ENCODE results near the gene SIPA1L3. TPM values are rescaled to one million over a fixed set of nuclear protein-coding genes. Genes with fewer than 3 reads are reported as not detected.
A peak's percentile ranks its signal among the peaks of the same experiment; 100 is the strongest.

The SIPA1L3 gene
- total RNA-seq, 1 experiment from 2014 or later: 36.0 TPM

GRCh38 chr19:37869766-37870340 lies 37.2 kb upstream of the SIPA1L3 start:
- H3K27me3 Mint-ChIP-seq (ENCODE audit: insufficient read depth, unreplicated experiment): no peaks in the 10 kb centered on the region
- TF ChIP-seq CTCF (IDR thresholded peaks at IDR 0.05; ENCODE audit: unreplicated experiment): no peak
- DNase-seq (ENCODE audit: unreplicated experiment): no peak
- intact Hi-C loops (cut with micrococcal nuclease): no loop called here
- H3K4me1 Mint-ChIP-seq (ENCODE audit: insufficient read depth, unreplicated experiment): peaks cover 15% of the 10 kb centered on the region
- ChIA-PET CTCF (interaction anchor here (0.6 kb wide), 1 partner anchor 68 kb away, joined by 3 read pairs; no protein-coding TSS in a partner anchor), POLR2A (interaction anchor here (0.7 kb wide), 1 partner anchor 215 kb away, joined by 3 read pairs; no protein-coding TSS in a partner anchor)
- peaks cover 26% of the 10 kb centered on the region for H3K9me3 Mint-ChIP-seq (ENCODE audit: unreplicated experiment)
- no peaks in the 10 kb centered on the region for H3K36me3 Mint-ChIP-seq (ENCODE audit: insufficient read depth, unreplicated experiment)
- no TSS peak for BruUV-seq (replicated peaks)
- H3K4me3 Mint-ChIP-seq (ENCODE audit: unreplicated experiment): no peak overlapping the region
- no peak overlapping the region for H3K27ac Mint-ChIP-seq (ENCODE audit: low read depth, unreplicated experiment)

- no peak for TF ChIP-seq CTCF (IDR thresholded peaks at IDR 0.05; ENCODE audit: unreplicated experiment)
- Mint-ChIP-seq H3K4me3 (ENCODE audit: unreplicated experiment) (no peak overlapping the region), H3K4me1 (ENCODE audit: insufficient read depth, unreplicated experiment) (peaks cover 14% of the 10 kb centered on the region), H3K9me3 (ENCODE audit: unreplicated experiment) (peaks cover 17% of the 10 kb centered on the region), H3K27ac (ENCODE audit: low read depth, unreplicated experiment) (no peak overlapping the region), H3K36me3 (ENCODE audit: insufficient read depth, unreplicated experiment) (no peaks in the 10 kb centered on the region), H3K27me3 (ENCODE audit: insufficient read depth, unreplicated experiment) (no peaks in the 10 kb centered on the region)
- intact Hi-C loops (cut with micrococcal nuclease): no loop called here
- POLR2A ChIA-PET: no interaction called here
- CTCF ChIA-PET: interaction anchor here (0.5 kb wide), 1 partner anchor 1757 kb away, joined by 3 read pairs; the partner anchor contains the start of gene TBCB
- peak; percentile 27 for DNase-seq (ENCODE audit: unreplicated experiment)
- no TSS peak for BruUV-seq (replicated peaks)
Measured at GRCh38 chr19:37872383-37872782, 34.6 kb upstream of the SIPA1L3 start.

GRCh38 chr19:37874784-37875183 lies 32.2 kb upstream of the SIPA1L3 start:
- no peak for DNase-seq (ENCODE audit: unreplicated experiment)
- no peak for TF ChIP-seq CTCF (IDR thresholded peaks at IDR 0.05; ENCODE audit: unreplicated experiment)
- ChIA-PET CTCF (no interaction called here), POLR2A (no interaction called here)
- intact Hi-C loops (cut with micrococcal nuclease): no loop called here
- BruUV-seq (replicated peaks): no TSS peak
- Mint-ChIP-seq H3K4me3 (ENCODE audit: unreplicated experiment) (no peak overlapping the region), H3K4me1 (ENCODE audit: insufficient read depth, unreplicated experiment) (peaks cover 5% of the 10 kb centered on the region), H3K9me3 (ENCODE audit: unreplicated experiment) (peaks cover 12% of the 10 kb centered on the region), H3K36me3 (ENCODE audit: insufficient read depth, unreplicated experiment) (no peaks in the 10 kb centered on the region), H3K27ac (ENCODE audit: low read depth, unreplicated experiment) (no peak overlapping the region), H3K27me3 (ENCODE audit: insufficient read depth, unreplicated experiment) (no peaks in the 10 kb centered on the region)

- peaks cover 5% of the 10 kb centered on the region for H3K4me1 Mint-ChIP-seq (ENCODE audit: insufficient read depth, unreplicated experiment)
- DNase-seq (ENCODE audit: unreplicated experiment): peak; percentile 11
- H3K4me3 Mint-ChIP-seq (ENCODE audit: unreplicated experiment): no peak overlapping the region
- peaks cover 8% of the 10 kb centered on the region for H3K9me3 Mint-ChIP-seq (ENCODE audit: unreplicated experiment)
- ChIA-PET CTCF (no interaction called here), POLR2A (no interaction called here)
- H3K36me3 Mint-ChIP-seq (ENCODE audit: insufficient read depth, unreplicated experiment): no peaks in the 10 kb centered on the region
- H3K27me3 Mint-ChIP-seq (ENCODE audit: insufficient read depth, unreplicated experiment): no peaks in the 10 kb centered on the region
- no TSS peak for BruUV-seq (replicated peaks)
- no peak overlapping the region for H3K27ac Mint-ChIP-seq (ENCODE audit: low read depth, unreplicated experiment)
- intact Hi-C loops (cut with micrococcal nuclease): no loop called here
- no peak for TF ChIP-seq CTCF (IDR thresholded peaks at IDR 0.05; ENCODE audit: unreplicated experiment)
Measured at GRCh38 chr19:37876032-37876431, 31.0 kb upstream of the SIPA1L3 start.
